ENCODE data around the gene COPS3. TPM values are rescaled to one million over a fixed set of nuclear protein-coding genes. Genes with fewer than 3 reads are reported as not detected.

COPS3 gene
- total RNA-seq (2011; cell fraction: chromatin; rRNA removed; ENCODE audit: low replicate concordance) = 119 and 128 TPM in 2 replicates
- 60.9 and 62.9 TPM in 2 replicates for total RNA-seq (2011; cell fraction: nucleolus; rRNA removed)
- 64.4 and 74.3 TPM in 2 replicates for total RNA-seq (2011; cell fraction: nucleoplasm; rRNA removed)
- 92.4 and 95.2 TPM in 2 replicates for total RNA-seq (2014; rRNA removed)
- total RNA-seq (2014; rRNA removed; fragmentation: Illumina TruSeq; extraction: Trizol) = 167 and 182 TPM in 2 replicates
- 154 and 161 TPM in 2 replicates for total RNA-seq (2015; rRNA removed; fragmentation: Illumina TruSeq; extraction: Trizol)
- 119 and 128 TPM in 2 replicates for total RNA-seq (2021)
- 160 and 179 TPM in 2 replicates for polyA plus RNA-seq (2011; rRNA removed)
- polyA plus RNA-seq (2011; cell fraction: cytosol; rRNA removed) = 93.6 and 114 TPM in 2 replicates
- polyA plus RNA-seq (2011; cell fraction: nucleus; rRNA removed) = 63.3 and 81.3 TPM in 2 replicates
- 103 and 124 TPM in 2 replicates for polyA plus RNA-seq (2012)
- 162 and 170 TPM in 2 replicates for polyA plus RNA-seq (2014; fragmentation: Illumina TruSeq; extraction: Trizol)
- 100 to 1,000 TPM; 284 to 295 TPM for polyA plus RNA-seq (2014; fragmentation: Nextera tagmentation; extraction: Ambion mirVana)
- 118 and 126 TPM in 2 replicates for polyA plus RNA-seq (2014; rRNA removed)
- 150 and 151 TPM in 2 replicates for polyA minus RNA-seq (2011; rRNA and poly(A)+ RNA removed)
- 68.0 and 87.3 TPM in 2 replicates for polyA minus RNA-seq (2011; cell fraction: cytosol; rRNA and poly(A)+ RNA removed)
- polyA minus RNA-seq (2011; cell fraction: nucleus; rRNA and poly(A)+ RNA removed) = 29.8 and 42.8 TPM in 2 replicates
- Bru-seq, nascent RNA = percentile 83 among the genes with signal in this experiment
- percentile 83 among the genes with signal in this experiment for BruChase-seq, experiment 1, labeled RNA remaining after a 2-hour chase
- percentile 82 among the genes with signal in this experiment for BruChase-seq, experiment 2, labeled RNA remaining after a 6-hour chase
- long read RNA-seq, experiment 1, transcript COPS3-201 (12 exons, 1,641 nt) = major isoform, 296 of 419 reads
- long read RNA-seq, experiment 1, partial matches to known transcripts = 17 of 419 reads
- long read RNA-seq, experiment 1, other reads (novel, unspliced or antisense) = 105 of 419 reads
- long read RNA-seq, experiment 2, transcript COPS3-201 (12 exons, 1,641 nt) = major isoform, 90 of 175 reads
- long read RNA-seq, experiment 2, partial matches to known transcripts = 43 of 175 reads
- long read RNA-seq, experiment 2, other reads (novel, unspliced or antisense) = 38 of 175 reads
- long read RNA-seq, experiment 3, transcript COPS3-201 (12 exons, 1,641 nt) = major isoform, 232 of 301 reads
- long read RNA-seq, experiment 3, partial matches to known transcripts = 5 of 301 reads
- long read RNA-seq, experiment 3, other reads (novel, unspliced or antisense) = 64 of 301 reads

DNA sequence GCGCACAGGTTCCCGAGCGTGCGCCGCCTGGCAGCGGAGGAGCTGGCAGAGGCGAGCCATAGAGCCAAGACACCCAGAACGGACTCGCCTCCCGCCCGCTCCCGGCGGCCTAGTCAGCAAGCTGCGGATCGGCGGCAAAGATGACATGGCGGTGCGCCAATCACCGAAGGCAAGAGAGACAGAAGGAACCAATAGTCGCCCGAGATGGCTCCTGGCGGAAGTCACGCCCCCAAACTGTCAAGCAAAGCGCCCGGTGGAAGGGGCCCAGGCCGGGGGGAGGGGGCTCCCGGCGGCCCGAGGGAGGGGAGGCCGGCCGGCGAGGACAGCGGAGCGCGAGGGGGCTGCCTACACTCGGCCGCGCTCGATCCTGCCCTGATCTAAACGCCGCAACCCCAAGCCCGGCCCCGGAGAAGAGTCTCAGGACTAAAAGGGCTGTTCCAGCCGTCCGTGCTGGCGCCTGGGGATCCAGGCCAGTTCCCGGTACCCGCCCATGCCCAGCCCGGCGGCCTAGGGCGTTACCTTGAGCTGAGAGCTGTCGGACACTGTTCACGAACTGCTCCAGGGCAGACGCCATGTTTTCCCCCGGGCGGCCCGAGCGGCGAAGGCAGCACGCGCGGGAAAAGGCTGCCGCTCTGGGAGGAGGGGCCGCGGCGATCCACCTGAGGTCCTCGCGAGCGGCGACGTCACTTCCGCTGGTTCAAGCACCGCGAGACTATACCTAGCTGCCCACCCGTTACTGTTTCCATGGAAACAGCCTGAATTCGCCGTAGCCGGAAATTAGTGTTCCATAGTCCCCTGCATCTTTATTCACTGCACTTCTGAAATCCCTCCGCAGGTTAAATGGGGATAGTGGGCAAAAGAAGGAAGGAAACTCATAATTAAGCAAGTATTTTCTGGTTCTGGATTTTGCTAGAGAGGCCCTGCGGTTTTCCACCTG, at the start of gene COPS3:
COPS3 (minus strand) TSS at position 634 of the 937 bp plus-strand sequence; CDS start at position 574, 60 bp downstream.
- H3K4me1 ChIP-seq (replicated peaks in 1 of 2; ENCODE audit: control insufficient read depth in 2 of 2, insufficient read depth in 2 of 2, low read length in 2 of 2) = peaks cover 20 to 22% of the 10 kb centered on the region in 2 experiments; a peak in 4 of 5 replicates
- intact Hi-C loops (cut with micrococcal nuclease) (loop anchor here (2.0 kb wide), 1 partner anchor 74 kb away; the partner anchor contains the start of gene PLD6), in situ Hi-C loops (cut with MboI) (no loop called here)
- ChIA-PET POLR2A (interaction anchor here (0.7 to 1.8 kb wide), 9 partner anchors 10 to 414 kb away, joined by 3 to 10 read pairs (median 3); no protein-coding TSS in a partner anchor), CTCF (ENCODE audit: low intra/inter-chr PET ratio) (no interaction called here)
- peak within 1 kb of the TSS; percentile 98 for H3K27ac ChIP-seq (ENCODE audit: extremely low read depth, low read depth, low read length)
- peak within 1 kb of the TSS; percentile 95 for H3K4me3 ChIP-seq
- H4K20me1 ChIP-seq (replicated peaks; ENCODE audit: control insufficient read depth, insufficient read depth, low read length) = peaks cover 7% of the 10 kb centered on the region; the same call in 1 of the 2 replicates
- H3K9me1 ChIP-seq (ENCODE audit: control insufficient read depth, insufficient read depth, low read length) = no peaks in the 10 kb centered on the region
- peak within 1 kb of the TSS; percentile 90 for H3K4me2 ChIP-seq (ENCODE audit: insufficient read depth, low read length)
- WGBS (ENCODE audit: insufficient coverage, low coverage, missing lambda C conversion rate) = 1% methylated on average over 49 of the region's 80 CpGs
- FAIRE-seq (peak; percentile 93), ATAC-seq (peak; percentile 96), DNase-seq (ENCODE audit: extremely low read depth in 1 of 4, low spot score in 3 of 4) (peak; percentile 92 to 97 (median 94))
- H3K9me3 ChIP-seq (replicated peaks; ENCODE audit: control insufficient read depth, insufficient read depth, low read depth, low read length) = no peaks in the 10 kb centered on the region
- H3K9ac ChIP-seq (ENCODE audit: insufficient read depth in 1 of 2, low read depth in 2 of 2, low read length in 2 of 2) = peak within 1 kb of the TSS; percentile 99
- no peaks in the 10 kb centered on the region for H3K27me3 ChIP-seq (ENCODE audit: control insufficient read depth in 2 of 2, insufficient read depth in 2 of 2, low read length in 2 of 2)
- peaks cover 32% of the 10 kb centered on the region; the same call in 2 of the 3 replicates for H3K36me3 ChIP-seq (ENCODE audit: control insufficient read depth, insufficient read depth, low read length)
- H3K79me2 ChIP-seq (ENCODE audit: control insufficient read depth, insufficient read depth, low read length) = peaks cover 54% of the 10 kb centered on the region
- peak within 1 kb of the TSS; percentile 90 for H2AFZ ChIP-seq (ENCODE audit: low read depth, low read length)
- BruUV-seq (replicated peaks) = no TSS peak
- TF ChIP-seq ETV1 (tag; conservative IDR thresholded peaks at IDR 0.05; ENCODE audit: low read depth) (0 out of 2 replicates have a peak, but pooled peaks have one; percentile 43), MAZ (CRISPR knock-in tag; conservative IDR thresholded peaks at IDR 0.05 in 1 of 2, IDR thresholded peaks at IDR 0.05 in 1 of 2) (peak; percentile 41 to 84; a peak in 2 of 4 replicates), ZNF592 (IDR thresholded peaks at IDR 0.05) (no peak), TBP (optimal IDR thresholded peaks at IDR 0.05; ENCODE audit: low read depth, low read length) (peak; percentile 80)
- TF ChIP-seq, protein P1, sequence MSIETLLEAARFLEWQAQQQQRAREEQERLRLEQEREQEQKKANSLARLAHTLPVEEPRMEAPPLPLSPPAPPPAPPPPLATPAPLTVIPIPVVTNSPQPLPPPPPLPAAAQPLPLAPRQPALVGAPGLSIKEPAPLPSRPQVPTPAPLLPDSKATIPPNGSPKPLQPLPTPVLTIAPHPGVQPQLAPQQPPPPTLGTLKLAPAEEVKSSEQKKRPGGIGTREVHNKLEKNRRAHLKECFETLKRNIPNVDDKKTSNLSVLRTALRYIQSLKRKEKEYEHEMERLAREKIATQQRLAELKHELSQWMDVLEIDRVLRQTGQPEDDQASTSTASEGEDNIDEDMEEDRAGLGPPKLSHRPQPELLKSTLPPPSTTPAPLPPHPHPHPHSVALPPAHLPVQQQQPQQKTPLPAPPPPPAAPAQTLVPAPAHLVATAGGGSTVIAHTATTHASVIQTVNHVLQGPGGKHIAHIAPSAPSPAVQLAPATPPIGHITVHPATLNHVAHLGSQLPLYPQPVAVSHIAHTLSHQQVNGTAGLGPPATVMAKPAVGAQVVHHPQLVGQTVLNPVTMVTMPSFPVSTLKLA (conservative IDR thresholded peaks at IDR 0.05) = peak; percentile 86 to 91

Measured in K562 (cell line).